GM19023 (cell line): ENCODE results near the gene GABRR2.
"Not testable (repeated sequence)": the region's sequence is repeated elsewhere in the genome, so short reads cannot be mapped to it uniquely, and the experiment has no call there.

Experiments used
- ATAC-seq: cut with Tn5 transposase; IDR thresholded peaks from one replicate; pipeline ENCODE4 v1.9.1; 2021; ENCODE audit warnings: mild to moderate bottlenecking, moderate library complexity; ENCODE audit not compliant: unreplicated experiment

The GABRR2 gene

GRCh38 chr6:89295116-89295515 is 20.0 kb downstream of the GABRR2 start:
- ATAC-seq, result not testable (repeated sequence)

DNA sequence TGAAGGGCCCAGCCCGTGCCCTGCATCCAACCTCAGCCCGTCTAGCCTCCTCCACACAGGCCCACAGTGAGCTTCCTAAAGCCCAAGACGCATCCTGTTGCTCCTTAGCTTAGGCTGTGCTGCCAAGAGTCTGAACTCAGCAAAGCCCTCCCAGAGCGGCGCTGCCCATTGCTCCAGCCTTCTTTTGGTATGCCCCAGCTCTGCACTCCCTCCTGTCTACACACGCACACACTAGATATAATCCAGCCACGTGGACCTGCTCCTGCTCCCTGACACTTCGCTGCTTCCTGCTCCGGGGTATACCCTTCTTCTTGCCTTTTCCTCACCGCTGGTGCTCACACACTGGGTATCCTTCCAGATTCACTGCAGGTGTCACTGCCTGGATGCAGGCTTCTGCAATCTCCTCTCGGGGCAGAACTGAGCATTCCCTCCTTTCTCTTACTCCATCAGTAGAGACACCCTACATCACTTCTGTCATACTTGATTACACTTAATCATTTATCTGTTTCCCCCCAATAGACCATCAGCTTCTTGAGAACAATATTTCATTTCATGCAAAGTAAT is 23.8 kb downstream of the GABRR2 start:
- ATAC-seq, result no peak

GRCh38 chr6:89290401-89291155 is 24.5 kb downstream of the GABRR2 start:
- ATAC-seq, result no peak

DNA sequence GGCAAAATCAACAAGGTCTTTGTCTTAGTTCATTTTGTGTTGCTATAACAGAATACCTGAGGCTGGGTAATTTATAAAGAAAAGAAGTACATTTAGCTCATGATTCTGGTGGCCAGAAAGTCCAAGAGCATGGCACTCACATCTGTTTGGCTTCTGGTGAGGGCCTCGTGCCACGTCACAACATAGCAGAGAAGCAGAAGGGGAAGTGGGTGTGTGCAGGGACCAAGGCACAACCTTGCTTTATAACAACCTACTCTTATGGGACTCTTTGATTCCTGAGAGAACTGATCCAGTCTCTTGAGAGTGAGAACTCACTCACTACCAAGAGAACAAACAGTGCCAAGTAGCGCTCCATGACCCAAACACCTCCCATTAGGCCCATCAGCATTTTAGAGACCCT is 25.4 kb downstream of the GABRR2 start:
- no peak for ATAC-seq

DNA sequence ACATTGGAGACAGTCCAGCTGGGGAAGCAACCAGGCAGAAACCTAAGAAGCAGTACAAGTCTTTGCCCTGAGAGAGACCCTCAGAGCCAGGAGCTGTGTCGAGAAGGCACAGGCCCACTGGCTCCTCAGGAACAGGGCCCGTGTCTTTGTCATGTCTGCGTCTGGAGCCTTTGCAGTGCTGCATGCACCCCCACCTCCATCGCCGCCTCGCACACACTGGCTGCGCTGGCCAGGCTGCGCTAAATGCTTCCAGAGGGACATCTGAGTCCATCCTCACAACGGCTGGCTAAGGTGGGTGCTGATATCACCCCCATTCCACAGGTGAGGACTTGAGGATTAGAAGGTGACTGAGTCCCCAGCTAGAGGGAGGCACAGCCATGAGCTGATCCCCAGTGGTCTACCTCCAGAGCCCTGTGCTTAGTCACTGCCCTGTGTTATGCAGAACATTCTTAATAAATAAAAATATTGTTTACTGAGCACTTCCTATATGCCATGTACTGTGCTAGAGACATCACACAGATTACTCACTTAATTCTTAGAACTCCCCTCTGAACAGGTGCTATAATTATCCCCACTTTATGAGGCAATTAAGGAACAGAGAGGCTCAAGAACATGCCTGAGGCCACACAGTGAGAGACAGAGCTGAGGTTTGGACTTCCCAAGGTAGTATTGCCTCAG is 27.6 kb downstream of the GABRR2 start:
- ATAC-seq, result no peak

DNA sequence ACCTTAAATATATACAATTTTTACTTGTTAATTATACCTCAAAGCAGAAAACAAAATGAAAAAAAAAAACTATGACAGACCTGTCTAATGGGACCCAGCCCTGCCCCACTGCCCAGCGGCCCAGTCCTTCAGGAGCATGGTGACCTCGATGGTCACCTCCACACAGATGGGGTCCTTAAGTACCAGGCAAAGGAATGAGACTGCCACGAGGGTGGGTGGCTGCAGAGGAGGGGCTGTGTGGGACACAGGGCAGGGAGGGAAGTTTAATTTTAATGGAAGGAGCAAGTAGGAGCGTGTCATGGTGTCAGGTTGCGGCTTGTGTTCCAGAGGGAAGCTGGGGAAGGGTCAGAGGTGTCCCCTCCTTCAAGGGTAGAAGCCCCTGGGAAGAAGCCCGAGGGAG is 28.6 kb downstream of the GABRR2 start:
- ATAC-seq, result no peak

GRCh38 chr6:89284963-89285735 is 29.9 kb downstream of the GABRR2 start:
- ATAC-seq, result no peak

- ATAC-seq, result no peak
Measured at GRCh38 chr6:89284081-89284480, 31.0 kb downstream of the GABRR2 start.

DNA sequence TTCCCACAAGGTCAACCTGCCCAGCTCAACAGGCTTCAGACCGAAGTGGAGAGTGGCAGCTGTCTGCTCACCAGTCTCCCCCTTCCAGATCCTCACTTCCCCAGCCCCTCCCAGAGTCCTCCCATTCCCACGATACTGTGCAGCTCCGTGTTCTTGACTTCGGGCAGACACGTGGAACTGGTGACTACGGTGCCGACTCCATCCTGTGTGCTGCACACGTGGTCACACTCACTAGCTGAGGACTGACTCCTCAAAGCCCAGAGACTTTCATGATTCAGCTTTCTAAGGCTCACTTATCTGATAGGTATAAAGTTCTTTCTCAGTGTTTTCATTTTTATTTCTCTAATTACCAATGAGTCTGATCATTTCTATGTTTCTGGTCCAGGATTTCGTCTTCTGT is 32.4 kb downstream of the GABRR2 start:
- ATAC-seq, result no peak

GRCh38 chr6:89281779-89282246 is 33.3 kb downstream of the GABRR2 start:
- peak; percentile 96 for ATAC-seq

DNA sequence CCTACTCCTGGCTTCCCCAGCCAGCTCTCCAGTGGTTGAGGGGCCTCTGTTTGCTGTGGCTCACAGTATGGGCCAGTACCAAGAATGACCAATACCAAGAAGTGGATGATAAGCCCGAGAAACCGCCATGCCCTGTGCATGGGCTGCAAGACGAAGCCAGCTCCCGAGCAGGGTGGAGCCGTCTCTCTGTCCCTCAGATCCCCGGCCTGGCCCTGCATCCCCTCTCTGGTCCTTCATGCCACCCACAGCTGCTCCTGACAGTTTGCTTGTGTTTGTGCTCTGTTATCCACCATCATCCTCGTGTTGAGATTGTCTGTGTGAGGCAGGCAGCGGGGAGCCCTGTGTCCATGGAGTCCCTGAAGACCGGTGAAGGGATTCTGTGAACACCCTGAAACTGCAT is 36.1 kb downstream of the GABRR2 start:
- ATAC-seq, result no peak

DNA sequence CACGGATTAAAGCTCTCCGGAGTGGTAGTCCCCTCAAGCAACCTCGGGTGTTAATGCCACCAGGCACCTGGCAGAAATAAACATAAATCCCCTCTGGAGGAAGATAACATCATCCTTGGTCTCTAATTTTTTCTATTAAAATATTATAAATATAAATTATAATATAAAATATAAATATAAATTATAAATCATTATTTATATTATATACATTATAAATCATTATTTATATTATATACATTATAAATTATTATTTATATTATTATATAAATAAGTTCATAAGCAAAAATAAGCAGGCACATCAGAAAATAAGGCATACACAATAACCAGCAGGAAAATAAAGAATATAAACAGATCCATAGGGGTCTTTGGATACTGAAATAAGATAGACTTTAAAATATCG is 39.2 kb downstream of the GABRR2 start:
- no peak for ATAC-seq

- no peak for ATAC-seq
Measured at GRCh38 chr6:89273816-89274215, 41.3 kb downstream of the GABRR2 start.

- no peak for ATAC-seq
Measured at GRCh38 chr6:89272596-89272995, 42.5 kb downstream of the GABRR2 start.

- ATAC-seq, result peak; percentile 45
Measured at GRCh38 chr6:89270951-89271721, 44.0 kb downstream of the GABRR2 start.

- ATAC-seq, result no peak
Measured at GRCh38 chr6:89269981-89270380, 45.1 kb downstream of the GABRR2 start.

DNA sequence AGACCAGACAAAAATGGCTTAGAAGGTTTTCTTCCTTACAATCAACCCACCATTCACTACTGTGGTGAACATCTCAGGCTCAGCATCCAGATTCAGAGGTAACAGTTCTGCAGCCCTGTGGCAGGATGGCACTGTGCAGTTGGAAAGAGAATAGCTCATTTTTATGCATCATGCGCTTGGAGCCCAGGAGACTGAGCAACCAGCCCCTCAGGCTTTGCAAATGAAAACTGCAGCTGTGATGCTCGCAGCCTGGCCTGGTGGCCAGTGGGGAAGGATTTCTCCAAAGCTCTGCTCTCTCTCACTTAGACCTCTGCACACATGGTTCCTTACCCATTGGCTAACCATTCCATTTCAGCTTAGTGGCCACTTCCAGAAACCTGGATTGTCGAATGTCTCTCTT is 45.8 kb downstream of the GABRR2 start:
- no peak for ATAC-seq

GRCh38 chr6:89268776-89269175 is 46.3 kb downstream of the GABRR2 start:
- ATAC-seq, result no peak

DNA sequence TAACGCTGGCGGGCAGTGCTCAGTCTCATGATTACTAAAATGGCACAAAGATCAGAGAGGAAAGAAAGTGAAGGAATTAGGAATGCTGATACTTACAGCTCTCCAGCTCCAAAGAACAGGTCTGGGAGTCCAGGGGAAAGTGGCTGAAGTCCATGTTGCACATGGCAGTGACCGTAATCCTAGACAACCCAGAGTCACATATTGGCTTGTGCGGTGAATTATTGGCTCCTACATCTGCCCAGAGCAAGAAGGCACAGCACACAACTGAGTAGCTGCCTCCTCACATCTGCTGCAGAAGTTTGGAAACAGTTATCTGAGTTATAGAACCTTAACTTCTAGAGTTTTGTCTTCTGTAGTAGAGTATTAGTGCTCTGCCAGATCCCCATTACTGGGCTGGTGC is 47.2 kb downstream of the GABRR2 start:
- ATAC-seq, result no peak

DNA sequence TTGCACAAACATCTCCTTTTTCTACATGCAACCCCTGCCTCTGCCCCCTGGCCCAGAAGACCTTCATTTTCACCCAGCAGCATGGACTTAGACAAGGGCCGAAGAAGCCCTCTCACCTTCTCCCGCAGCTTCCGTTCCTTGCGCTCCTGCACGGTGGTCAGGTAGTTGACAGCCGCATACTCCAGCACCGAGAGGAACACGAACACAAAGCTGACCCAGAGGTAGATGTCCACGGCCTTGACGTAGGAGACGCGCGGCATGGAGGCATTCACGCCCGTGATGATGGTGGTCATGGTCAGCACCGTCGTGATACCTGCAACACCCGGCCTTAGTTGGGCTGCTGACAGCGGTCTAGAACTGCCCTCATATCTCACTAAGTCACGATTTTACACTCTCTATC is 50.8 kb downstream of the GABRR2 start:
- ATAC-seq, result no peak

DNA sequence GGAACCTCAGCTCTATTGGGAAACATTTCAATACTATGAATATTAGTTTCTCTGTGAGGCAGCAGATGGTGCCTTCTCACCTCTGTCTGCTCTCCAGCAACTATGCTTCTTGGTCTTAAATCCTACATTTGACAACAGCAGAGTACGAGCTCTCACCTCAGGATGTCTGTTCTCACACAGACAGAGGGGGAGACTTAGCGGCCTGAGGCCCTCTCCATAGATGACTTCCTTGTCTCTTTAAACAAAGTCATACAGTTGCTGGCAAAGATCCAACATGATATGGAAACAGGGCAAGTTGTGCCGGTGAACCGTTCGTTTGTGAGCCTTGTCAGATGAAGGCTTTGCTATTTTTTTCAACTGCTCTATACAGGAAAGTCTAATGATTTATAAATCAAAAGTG is 54.3 kb downstream of the GABRR2 start:
- no peak for ATAC-seq
